Subcutaneous adipose tissue (tissue), 4 donors: ENCODE measurements around the gene AFG1L. TPM values are rescaled to one million over a fixed set of nuclear protein-coding genes. Genes with fewer than 3 reads are reported as not detected.

Experiments
- CTCF ChIP-seq: fragments of 450-650 bp; IDR thresholded peaks from one replicate; pipeline ENCODE4 v1.5.1; 2016; ENCODE audit warnings: low read depth, mild to moderate bottlenecking, control low read depth, antibody characterized with exemption, moderate library complexity
- total RNA-seq, 4 donors: library from RNA; depleted of rRNA; stranded (reverse); fragments of >200 nt; gene quantifications; one replicate each; pipeline ENCODE4 v1.1.0, GENCODE V29; 2016

AFG1L gene
- total RNA-seq, 4 donors from 2014 or later = 1.9 to 4.4 (median 2.9) TPM

- no peak for TF ChIP-seq CTCF
These were observed 234.0 kb downstream of the AFG1L start for GRCh38 chr6:108528878-108529277.

DNA sequence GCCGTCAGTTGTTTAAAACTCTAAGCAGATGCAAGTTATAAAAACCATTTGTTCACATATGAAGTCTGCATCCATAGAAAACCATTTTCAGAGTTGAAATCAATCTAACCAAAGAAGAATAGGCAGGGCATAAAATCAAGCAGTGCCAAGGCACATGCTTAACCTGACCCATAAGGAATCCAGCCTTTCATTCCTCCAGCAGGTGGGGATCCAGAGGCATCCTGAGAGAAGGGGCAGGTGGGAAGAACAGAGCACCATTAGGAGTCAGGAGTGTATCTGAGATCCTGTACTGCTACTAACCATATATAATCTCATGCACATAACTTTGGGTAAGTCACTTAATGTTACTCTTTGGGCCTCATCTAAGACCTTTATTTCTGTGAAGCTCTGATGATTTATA, 236.5 kb downstream of the AFG1L start:
- no peak for TF ChIP-seq CTCF

GRCh38 chr6:108535114-108535742, 240.4 kb downstream of the AFG1L start:
- no peak for TF ChIP-seq CTCF

- no peak for TF ChIP-seq CTCF
These were observed 247.2 kb downstream of the AFG1L start for GRCh38 chr6:108541843-108542759.

DNA sequence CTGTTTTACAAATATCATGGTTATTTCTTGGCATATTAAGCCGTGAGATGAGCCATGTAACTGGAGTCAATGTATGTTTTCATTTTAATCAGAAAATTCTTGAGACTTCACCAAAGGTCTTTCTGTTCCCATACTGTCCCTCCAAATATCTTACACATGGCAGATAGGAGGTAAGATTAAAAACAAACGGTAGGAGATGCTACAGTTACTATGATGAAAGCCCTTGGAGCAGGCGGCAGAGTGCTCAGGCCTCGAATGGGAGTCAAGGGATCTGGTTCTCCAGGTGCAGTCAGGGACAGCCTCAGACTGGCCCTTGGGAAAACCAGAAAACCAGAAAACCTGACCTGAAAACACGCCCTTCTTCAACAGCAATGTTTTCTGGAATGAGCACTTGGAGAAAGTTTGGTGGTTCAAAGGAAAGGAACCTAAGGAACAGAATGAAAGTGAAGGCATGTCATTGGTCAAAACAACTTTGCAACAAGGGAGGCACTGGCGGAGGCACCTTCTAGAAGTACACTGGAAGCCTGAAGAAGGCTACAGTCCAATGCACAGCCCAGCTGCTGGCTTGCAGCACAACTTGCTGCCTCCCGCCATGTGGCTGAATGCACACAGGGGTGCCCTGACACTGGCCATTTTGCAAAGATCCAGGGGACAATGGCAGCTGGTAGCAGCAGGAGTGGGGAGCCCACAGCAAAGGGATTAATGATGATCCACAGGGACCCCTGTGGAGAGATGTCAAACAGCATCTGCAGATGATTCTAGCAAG, 248.5 kb downstream of the AFG1L start:
- TF ChIP-seq CTCF = no peak

DNA sequence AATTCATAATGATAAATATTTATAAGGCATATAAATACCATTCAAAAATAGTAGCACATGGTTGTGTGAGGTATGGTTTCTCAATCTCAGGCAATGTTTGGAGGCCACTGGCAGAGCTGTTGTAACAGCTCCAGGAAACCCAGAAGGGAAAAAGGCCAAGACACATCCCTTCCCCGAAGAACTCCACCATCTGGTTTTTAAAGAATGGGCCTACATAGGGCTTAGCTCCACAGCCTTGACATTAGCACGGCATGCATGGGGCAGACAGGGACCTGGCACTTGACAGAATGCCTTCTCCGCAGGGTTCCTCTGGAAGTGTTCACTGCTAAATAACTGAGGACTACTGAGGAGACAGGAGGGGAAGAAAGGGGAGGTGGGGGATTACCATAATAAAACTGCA, 249.8 kb downstream of the AFG1L start:
- TF ChIP-seq CTCF = no peak
